Liver (tissue), 9 donors: Measurements from ENCODE around the gene CBLC. TPM values are rescaled to one million over a fixed set of nuclear protein-coding genes. Genes with fewer than 3 reads are reported as not detected.

Experiments used
- DNase-seq: peaks from one replicate; pipeline ENCODE4 v3.0.0-alpha.2; 2017; ENCODE audit warnings: low spot score
- H3K27ac ChIP-seq, 2 donors: one replicate each; pipeline ENCODE4 v1.7.0; 2013; ENCODE audit warnings: inconsistent platforms in 2 of 2, low read length in 2 of 2, control low read depth in 1 of 2, low read depth in 1 of 2, mild to moderate bottlenecking in 1 of 2
- H3K27me3 ChIP-seq, 4 donors: one replicate each; pipeline versions ENCODE4 v1.6.1 to v1.7.0; 2013; ENCODE audit warnings: low read length in 3 of 4, inconsistent platforms in 1 of 4, mild to moderate bottlenecking in 1 of 4, moderate library complexity in 1 of 4; ENCODE audit not compliant: control insufficient read depth in 4 of 4, insufficient read depth in 4 of 4
- H3K36me3 ChIP-seq, 4 donors: one replicate each; pipeline versions ENCODE4 v1.6.1 to v1.7.0; 2013; ENCODE audit warnings: low read length in 3 of 4, mild to moderate bottlenecking in 3 of 4, low read depth in 1 of 4, moderate library complexity in 1 of 4; ENCODE audit not compliant: control insufficient read depth in 4 of 4, insufficient read depth in 3 of 4
- H3K4me1 ChIP-seq, 4 donors: one replicate each; pipeline versions ENCODE4 v1.6.1 to v1.7.0; 2013; ENCODE audit warnings: low read length in 3 of 4, mild to moderate bottlenecking in 3 of 4, moderate library complexity in 1 of 4; ENCODE audit not compliant: control insufficient read depth in 4 of 4, insufficient read depth in 4 of 4
- H3K4me3 ChIP-seq, 3 donors: one replicate each; pipeline versions ENCODE4 v1.6.1 to v1.7.0; 2013; ENCODE audit warnings: low read length in 3 of 3, control low read depth in 1 of 3, low read depth in 1 of 3, mild to moderate bottlenecking in 1 of 3
- H3K9ac ChIP-seq, 2 donors: one replicate each; pipeline ENCODE4 v1.7.0; 2013; ENCODE audit warnings: low read length in 2 of 2, mild to moderate bottlenecking in 2 of 2, moderate library complexity in 2 of 2, control low read depth in 1 of 2, low read depth in 1 of 2
- H3K9me3 ChIP-seq, 4 donors: one replicate each; pipeline versions ENCODE4 v1.6.1 to v1.7.0; 2013; ENCODE audit warnings: low read length in 3 of 4; ENCODE audit not compliant: control insufficient read depth in 4 of 4
- FOXA1 ChIP-seq: IDR thresholded peaks from 2 replicates; pipeline ENCODE4 v1.6.1; 2016; ENCODE audit warnings: antibody characterized with exemption
- FOXA2 ChIP-seq: IDR thresholded peaks from 2 replicates; pipeline ENCODE4 v1.6.1; 2016; ENCODE audit warnings: antibody characterized with exemption
- GABPA ChIP-seq, 2 donors: IDR thresholded peaks in 1 of 2; conservative IDR thresholded peaks in 1 of 2; 2 replicates each; pipeline ENCODE4 v1.6.1; 2016; ENCODE audit warnings: antibody characterized with exemption in 2 of 2, mild to moderate bottlenecking in 1 of 2, moderate library complexity in 1 of 2
- HNF4A ChIP-seq, 2 donors: conservative IDR thresholded peaks; 2 replicates each; pipeline ENCODE4 v1.6.1; 2016; ENCODE audit warnings: antibody characterized with exemption in 2 of 2, mild to moderate bottlenecking in 2 of 2
- HNF4G ChIP-seq: IDR thresholded peaks from 2 replicates; pipeline ENCODE4 v1.6.1; 2016; ENCODE audit warnings: antibody characterized with exemption
- JUND ChIP-seq, 2 donors: IDR thresholded peaks; 2 replicates each; pipeline ENCODE4 v1.6.1; 2016; ENCODE audit warnings: antibody characterized with exemption in 2 of 2
- NR2F2 ChIP-seq: IDR thresholded peaks from 2 replicates; pipeline ENCODE4 v1.6.1; 2016; ENCODE audit warnings: antibody characterized with exemption
- RAD21 ChIP-seq, 2 donors: IDR thresholded peaks; 2 replicates each; pipeline ENCODE4 v1.6.1; 2016; ENCODE audit warnings: antibody characterized with exemption in 2 of 2, mild to moderate bottlenecking in 2 of 2
- RXRA ChIP-seq, 2 donors: IDR thresholded peaks; 2 replicates each; pipeline ENCODE4 v1.6.1; 2017 to 2018; ENCODE audit warnings: antibody characterized with exemption in 2 of 2, mild to moderate bottlenecking in 1 of 2
- SP1 ChIP-seq: IDR thresholded peaks from 2 replicates; pipeline ENCODE4 v1.6.1; 2018; ENCODE audit warnings: antibody characterized with exemption, mild to moderate bottlenecking
- TAF1 ChIP-seq: conservative IDR thresholded peaks from 2 replicates; pipeline ENCODE4 v1.6.1; 2016; ENCODE audit warnings: antibody characterized with exemption, mild to moderate bottlenecking
- WGBS: extraction: QIAGEN DNeasy Blood & Tissue Kit; methylation state at CpG from one replicate; pipeline ENCODE4 v1.1.7; 2013; 5-methylcytosine and 5-hydroxymethylcytosine counted together
- polyA plus RNA-seq, 2 donors: library from polyadenylated mRNA; stranded (reverse) in 1 of 2; unstranded in 1 of 2; fragments of 200-250 nt in 1 of 2; fragments of >200 nt in 1 of 2; fragmentation: Nextera tagmentation in 1 of 2; extraction: Ambion mirVana in 1 of 2; gene quantifications; one replicate each; pipeline versions ENCODE4 v1.2.1 to v1.2.3, GENCODE V29; 2013 to 2015
- total RNA-seq, 2 donors: library from RNA; depleted of rRNA; stranded (reverse); fragments of >200 nt; gene quantifications; one replicate each; pipeline ENCODE4 v1.2.3, GENCODE V29; 2014
- TF ChIP-seq, protein P1 (sequence below): IDR thresholded peaks from 2 replicates; pipeline ENCODE4 v1.6.1; 2016; ENCODE audit warnings: antibody characterized with exemption, mild to moderate bottlenecking
- TF ChIP-seq, protein P2 (sequence below): IDR thresholded peaks from 2 replicates; pipeline ENCODE4 v1.6.1; 2016; ENCODE audit warnings: antibody characterized with exemption
- TF ChIP-seq, protein P3 (sequence below): fragments of 150-350 bp; IDR thresholded peaks from 2 replicates; pipeline ENCODE4 v1.5.1; 2017; ENCODE audit warnings: improper control_type of control experiment, low read depth, low read length; ENCODE audit not compliant: missing input control
- TF ChIP-seq, protein P4 (sequence below): IDR thresholded peaks from 2 replicates; pipeline ENCODE4 v1.6.1; 2016; ENCODE audit warnings: antibody characterized with exemption
- donor health status: healthy.
- donor health status: healthy.
- donor health status: healthy.
- donor health status: healthy.
- donor health status: healthy.

CBLC gene
- total and polyA plus RNA-seq, 4 donors, result 2.1 to 14.0 (median 8.8) TPM

DNA sequence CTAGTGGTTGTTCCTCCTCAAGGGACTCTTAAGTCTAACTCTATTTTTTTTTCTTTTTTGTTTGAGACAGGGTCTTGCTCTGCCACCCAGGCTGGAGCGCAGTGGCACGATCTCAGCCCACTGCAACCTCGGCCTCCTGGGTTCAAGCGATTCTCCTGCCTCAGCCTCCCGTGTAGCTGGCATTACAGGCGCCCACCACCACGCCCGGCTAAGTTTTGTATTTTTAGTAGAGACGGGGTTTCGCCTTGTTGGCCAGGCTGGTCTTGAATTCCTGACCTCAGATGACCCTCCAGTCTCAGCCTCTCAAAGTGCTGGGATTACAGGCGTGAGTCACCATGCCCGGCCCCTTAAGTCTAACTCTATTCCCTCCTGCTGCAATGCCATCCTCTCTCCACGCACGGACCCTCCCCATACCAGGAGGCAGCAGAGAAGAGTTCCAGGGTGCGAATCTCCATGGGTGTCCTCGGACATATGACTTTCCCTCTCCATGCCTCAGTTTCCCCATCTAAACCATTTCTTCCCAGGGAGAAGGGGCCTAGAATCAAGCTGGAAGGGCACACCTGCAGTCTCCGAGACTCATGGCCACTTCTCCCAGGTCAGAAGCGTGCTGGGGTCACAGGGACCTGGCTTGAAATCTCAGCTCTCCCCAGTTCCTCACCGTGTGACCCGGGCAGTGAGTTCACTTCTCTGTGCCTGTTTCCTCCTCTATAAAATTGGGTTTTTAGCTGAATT lies 35.2 kb upstream of the CBLC start:
- H3K4me3 ChIP-seq, result peak overlapping the region in 1 of 3 donors; percentile 26
- peak overlapping the region; percentile 79 to 86 for H3K27ac ChIP-seq
- no peaks in the 10 kb centered on the region for H3K9me3 ChIP-seq
- peak overlapping the region; percentile 10 to 59 for H3K9ac ChIP-seq
- H3K4me1 ChIP-seq, result peaks cover 26 to 78% (median 62%) of the 10 kb centered on the region in 4 donors
- TF ChIP-seq FOXA2 (no peak), SP1 (no peak), JUND (IDR thresholded peaks at IDR 0.05) (no peak), NR2F2 (no peak), RXRA (IDR thresholded peaks at IDR 0.05) (no peak), GABPA (IDR thresholded peaks at IDR 0.05 in 1 of 2, conservative IDR thresholded peaks at IDR 0.05 in 1 of 2) (no peak), FOXA1 (no peak), TAF1 (no peak), HNF4A (conservative IDR thresholded peaks at IDR 0.05) (no peak), RAD21 (IDR thresholded peaks at IDR 0.05) (no peak)
- TF ChIP-seq, protein P1, sequence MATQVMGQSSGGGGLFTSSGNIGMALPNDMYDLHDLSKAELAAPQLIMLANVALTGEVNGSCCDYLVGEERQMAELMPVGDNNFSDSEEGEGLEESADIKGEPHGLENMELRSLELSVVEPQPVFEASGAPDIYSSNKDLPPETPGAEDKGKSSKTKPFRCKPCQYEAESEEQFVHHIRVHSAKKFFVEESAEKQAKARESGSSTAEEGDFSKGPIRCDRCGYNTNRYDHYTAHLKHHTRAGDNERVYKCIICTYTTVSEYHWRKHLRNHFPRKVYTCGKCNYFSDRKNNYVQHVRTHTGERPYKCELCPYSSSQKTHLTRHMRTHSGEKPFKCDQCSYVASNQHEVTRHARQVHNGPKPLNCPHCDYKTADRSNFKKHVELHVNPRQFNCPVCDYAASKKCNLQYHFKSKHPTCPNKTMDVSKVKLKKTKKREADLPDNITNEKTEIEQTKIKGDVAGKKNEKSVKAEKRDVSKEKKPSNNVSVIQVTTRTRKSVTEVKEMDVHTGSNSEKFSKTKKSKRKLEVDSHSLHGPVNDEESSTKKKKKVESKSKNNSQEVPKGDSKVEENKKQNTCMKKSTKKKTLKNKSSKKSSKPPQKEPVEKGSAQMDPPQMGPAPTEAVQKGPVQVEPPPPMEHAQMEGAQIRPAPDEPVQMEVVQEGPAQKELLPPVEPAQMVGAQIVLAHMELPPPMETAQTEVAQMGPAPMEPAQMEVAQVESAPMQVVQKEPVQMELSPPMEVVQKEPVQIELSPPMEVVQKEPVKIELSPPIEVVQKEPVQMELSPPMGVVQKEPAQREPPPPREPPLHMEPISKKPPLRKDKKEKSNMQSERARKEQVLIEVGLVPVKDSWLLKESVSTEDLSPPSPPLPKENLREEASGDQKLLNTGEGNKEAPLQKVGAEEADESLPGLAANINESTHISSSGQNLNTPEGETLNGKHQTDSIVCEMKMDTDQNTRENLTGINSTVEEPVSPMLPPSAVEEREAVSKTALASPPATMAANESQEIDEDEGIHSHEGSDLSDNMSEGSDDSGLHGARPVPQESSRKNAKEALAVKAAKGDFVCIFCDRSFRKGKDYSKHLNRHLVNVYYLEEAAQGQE, result no peak
- TF ChIP-seq, protein P2, sequence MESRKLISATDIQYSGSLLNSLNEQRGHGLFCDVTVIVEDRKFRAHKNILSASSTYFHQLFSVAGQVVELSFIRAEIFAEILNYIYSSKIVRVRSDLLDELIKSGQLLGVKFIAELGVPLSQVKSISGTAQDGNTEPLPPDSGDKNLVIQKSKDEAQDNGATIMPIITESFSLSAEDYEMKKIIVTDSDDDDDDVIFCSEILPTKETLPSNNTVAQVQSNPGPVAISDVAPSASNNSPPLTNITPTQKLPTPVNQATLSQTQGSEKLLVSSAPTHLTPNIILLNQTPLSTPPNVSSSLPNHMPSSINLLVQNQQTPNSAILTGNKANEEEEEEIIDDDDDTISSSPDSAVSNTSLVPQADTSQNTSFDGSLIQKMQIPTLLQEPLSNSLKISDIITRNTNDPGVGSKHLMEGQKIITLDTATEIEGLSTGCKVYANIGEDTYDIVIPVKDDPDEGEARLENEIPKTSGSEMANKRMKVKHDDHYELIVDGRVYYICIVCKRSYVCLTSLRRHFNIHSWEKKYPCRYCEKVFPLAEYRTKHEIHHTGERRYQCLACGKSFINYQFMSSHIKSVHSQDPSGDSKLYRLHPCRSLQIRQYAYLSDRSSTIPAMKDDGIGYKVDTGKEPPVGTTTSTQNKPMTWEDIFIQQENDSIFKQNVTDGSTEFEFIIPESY, result no peak
- TF ChIP-seq, protein P3, sequence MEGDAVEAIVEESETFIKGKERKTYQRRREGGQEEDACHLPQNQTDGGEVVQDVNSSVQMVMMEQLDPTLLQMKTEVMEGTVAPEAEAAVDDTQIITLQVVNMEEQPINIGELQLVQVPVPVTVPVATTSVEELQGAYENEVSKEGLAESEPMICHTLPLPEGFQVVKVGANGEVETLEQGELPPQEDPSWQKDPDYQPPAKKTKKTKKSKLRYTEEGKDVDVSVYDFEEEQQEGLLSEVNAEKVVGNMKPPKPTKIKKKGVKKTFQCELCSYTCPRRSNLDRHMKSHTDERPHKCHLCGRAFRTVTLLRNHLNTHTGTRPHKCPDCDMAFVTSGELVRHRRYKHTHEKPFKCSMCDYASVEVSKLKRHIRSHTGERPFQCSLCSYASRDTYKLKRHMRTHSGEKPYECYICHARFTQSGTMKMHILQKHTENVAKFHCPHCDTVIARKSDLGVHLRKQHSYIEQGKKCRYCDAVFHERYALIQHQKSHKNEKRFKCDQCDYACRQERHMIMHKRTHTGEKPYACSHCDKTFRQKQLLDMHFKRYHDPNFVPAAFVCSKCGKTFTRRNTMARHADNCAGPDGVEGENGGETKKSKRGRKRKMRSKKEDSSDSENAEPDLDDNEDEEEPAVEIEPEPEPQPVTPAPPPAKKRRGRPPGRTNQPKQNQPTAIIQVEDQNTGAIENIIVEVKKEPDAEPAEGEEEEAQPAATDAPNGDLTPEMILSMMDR, result no peak
- TF ChIP-seq, protein P4, sequence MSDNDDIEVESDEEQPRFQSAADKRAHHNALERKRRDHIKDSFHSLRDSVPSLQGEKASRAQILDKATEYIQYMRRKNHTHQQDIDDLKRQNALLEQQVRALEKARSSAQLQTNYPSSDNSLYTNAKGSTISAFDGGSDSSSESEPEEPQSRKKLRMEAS, result no peak
- no peaks in the 10 kb centered on the region for H3K36me3 ChIP-seq
- no peak for DNase-seq
- H3K27me3 ChIP-seq, result no peaks in the 10 kb centered on the region
- 63% methylated on average over 20 of the region's 20 CpGs for WGBS

DNA sequence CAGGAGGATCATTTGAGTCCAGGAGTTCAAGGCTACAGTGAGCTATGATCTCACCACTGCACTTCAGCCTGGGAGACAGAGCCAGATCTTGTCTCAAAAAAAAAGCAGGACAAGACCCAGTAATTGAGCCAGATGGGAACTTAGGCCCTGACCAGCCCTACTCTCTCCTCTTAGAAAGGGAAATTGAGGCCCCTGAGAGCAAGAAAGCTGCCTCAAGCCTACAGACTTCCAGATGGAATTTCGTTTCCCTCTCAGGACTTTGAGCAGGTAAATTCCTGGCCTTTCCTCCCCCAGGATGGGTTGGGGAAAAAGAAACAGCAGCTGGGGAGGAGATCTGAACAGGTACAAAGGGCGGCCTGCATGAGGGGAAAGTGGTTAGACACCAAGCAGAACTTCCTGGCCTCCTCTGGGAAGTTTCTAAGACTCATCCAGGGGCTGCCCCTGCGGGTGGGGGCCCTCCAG lies 32.8 kb upstream of the CBLC start:
- WGBS, result 62% methylated on average over 3 of the region's 3 CpGs
- H3K4me1 ChIP-seq, result peaks cover 21 to 62% (median 46%) of the 10 kb centered on the region in 4 donors
- no peaks in the 10 kb centered on the region for H3K9me3 ChIP-seq
- no peak overlapping the region for H3K4me3 ChIP-seq
- no peak for DNase-seq
- H3K36me3 ChIP-seq, result peaks cover 0 to 4% (median 0%) of the 10 kb centered on the region in 4 donors
- no peaks in the 10 kb centered on the region for H3K27me3 ChIP-seq
- peak overlapping the region; percentile 52 to 94 for H3K27ac ChIP-seq
- no peak overlapping the region for H3K9ac ChIP-seq
- TF ChIP-seq, protein P4, result no peak
- TF ChIP-seq, protein P2, result no peak
- TF ChIP-seq HNF4A (conservative IDR thresholded peaks at IDR 0.05) (peak; percentile 4 to 38), FOXA1 (no peak), HNF4G (peak; percentile 27), JUND (IDR thresholded peaks at IDR 0.05) (no peak), FOXA2 (no peak), NR2F2 (no peak)
- TF ChIP-seq, protein P1, result no peak
